ENCODE results near the gene CDH3.

DNA sequence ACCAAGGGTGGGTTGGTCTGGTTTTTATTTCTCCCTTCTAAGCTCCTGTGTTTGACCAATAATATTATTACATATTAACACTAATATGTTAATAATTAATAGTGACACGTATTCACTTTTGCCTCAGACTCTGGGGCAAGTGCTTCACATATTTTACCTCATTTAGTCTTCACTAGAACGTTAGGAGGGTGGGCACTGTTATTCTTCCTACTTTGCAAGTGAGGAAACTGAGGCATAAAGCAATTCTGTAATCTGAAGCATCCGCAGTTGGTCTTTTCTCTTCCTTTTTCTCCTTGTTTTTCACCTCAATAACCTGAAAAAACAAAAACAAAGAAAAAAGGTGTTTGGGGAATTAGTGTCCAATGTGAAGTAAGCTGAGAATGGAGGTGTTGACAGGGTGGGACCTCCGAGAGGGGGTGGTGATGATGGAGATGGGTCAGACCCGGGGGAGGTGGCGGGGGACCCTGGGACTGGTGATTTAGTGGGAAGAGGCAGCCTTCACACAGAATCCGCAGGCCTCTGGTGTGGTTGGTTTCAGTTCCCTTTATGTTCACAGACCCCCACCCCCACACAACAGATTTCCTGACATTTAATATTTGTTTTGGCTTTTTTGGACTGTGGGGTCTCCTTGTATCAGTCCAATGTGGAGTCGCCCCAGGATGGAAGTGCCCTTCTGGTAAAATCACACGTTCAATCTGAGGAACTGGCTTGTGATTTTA lies 95.7 kb downstream of the CDH3 start:
- TF ChIP-seq, protein P1, sequence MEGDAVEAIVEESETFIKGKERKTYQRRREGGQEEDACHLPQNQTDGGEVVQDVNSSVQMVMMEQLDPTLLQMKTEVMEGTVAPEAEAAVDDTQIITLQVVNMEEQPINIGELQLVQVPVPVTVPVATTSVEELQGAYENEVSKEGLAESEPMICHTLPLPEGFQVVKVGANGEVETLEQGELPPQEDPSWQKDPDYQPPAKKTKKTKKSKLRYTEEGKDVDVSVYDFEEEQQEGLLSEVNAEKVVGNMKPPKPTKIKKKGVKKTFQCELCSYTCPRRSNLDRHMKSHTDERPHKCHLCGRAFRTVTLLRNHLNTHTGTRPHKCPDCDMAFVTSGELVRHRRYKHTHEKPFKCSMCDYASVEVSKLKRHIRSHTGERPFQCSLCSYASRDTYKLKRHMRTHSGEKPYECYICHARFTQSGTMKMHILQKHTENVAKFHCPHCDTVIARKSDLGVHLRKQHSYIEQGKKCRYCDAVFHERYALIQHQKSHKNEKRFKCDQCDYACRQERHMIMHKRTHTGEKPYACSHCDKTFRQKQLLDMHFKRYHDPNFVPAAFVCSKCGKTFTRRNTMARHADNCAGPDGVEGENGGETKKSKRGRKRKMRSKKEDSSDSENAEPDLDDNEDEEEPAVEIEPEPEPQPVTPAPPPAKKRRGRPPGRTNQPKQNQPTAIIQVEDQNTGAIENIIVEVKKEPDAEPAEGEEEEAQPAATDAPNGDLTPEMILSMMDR (IDR thresholded peaks at IDR 0.05): no peak
- no peak for TF ChIP-seq POLR2A (IDR thresholded peaks at IDR 0.05)
